ENCODE measurements around the gene EEF1G. TPM values are rescaled to one million over a fixed set of nuclear protein-coding genes. Genes with fewer than 3 reads are reported as not detected.
"Not testable (repeated sequence)": the region's sequence is repeated elsewhere in the genome, so short reads cannot be mapped to it uniquely, and the experiment has no call there.

EEF1G gene
- total and polyA plus RNA-seq, 11 donors, result 549 to 1,190 (median 929) TPM

- intact Hi-C loops (cut with DNase I), result loop anchor here in 4 of 10 donors (1.0 to 10.0 kb wide), 5 partner anchors 17 to 271 kb away; no protein-coding TSS in a partner anchor
- WGBS, 4 donors, result 0 to 1% (median 0%) methylated on average over 31 to 58 of the region's 58 CpGs
- H3K4me1 ChIP-seq, result peaks cover 5 to 40% (median 23%) of the 10 kb centered on the region in 12 donors
- peak within 1 kb of the TSS; percentile 68 to 98 (median 94) for H3K27ac ChIP-seq
- H3K36me3 ChIP-seq, result peaks cover 0 to 61% (median 55%) of the 10 kb centered on the region in 9 donors
- ATAC-seq (peak; percentile 94 to 97 (median 96)), DNase-seq (peak; percentile 95 to 98 (median 97))
- H3K9me3 ChIP-seq, result no peaks in the 10 kb centered on the region
- peak; percentile 54 to 95 for TF ChIP-seq POLR2A (IDR thresholded peaks at IDR 0.05)
- TF ChIP-seq CTCF (IDR thresholded peaks at IDR 0.05), result peak in 6 of 12 donors; percentile 5 to 36 (median 14)
- no peaks in the 10 kb centered on the region for H3K27me3 ChIP-seq
- H3K4me3 ChIP-seq, result peak within 1 kb of the TSS; percentile 55 to 97 (median 78)
Observed at GRCh38 chr11:62591448-62592145, 17.9 kb upstream of the EEF1G start, which contains the start of gene TUT1. TSS of gene TUT1 (minus strand) at chr11:62591523. CDS start at chr11:62591485, 38 bp downstream.

DNA sequence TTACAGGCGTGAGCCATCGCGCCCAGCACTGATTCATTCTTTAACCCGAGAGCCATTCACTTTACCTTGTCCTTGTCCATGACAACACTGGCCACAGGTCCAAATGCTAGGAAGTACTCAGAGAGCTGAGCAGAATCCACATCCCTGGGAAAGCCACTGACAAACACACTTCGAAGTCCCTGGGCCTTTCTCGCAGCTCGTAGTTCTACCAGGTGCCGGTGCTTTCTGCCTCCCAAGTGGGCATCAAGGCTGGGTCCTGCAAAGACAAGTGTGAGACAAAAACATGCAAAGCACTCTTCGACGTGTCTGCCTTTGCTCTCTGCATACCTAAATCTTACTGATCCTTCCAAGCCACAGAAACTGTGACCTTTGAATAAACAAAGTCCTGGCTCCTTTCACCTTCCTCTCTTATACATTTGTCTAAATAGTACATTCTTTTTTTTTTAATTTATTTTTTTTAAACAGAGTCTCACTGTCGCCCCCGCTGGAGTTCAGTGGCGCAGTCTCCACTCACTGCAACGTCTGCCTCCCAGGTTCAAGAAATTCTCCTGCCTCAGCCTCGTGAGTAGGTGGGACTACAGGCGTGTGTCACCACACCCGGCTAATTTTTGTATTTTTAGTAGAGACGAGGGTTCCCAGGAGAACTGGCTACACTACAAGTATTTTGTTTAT lies 15.4 kb upstream of the EEF1G start:
- Histone ChIP-seq H3K9me3 (no peaks in the 10 kb centered on the region), H3K36me3 (peaks cover 0 to 61% (median 50%) of the 10 kb centered on the region in 9 donors), H3K27me3 (no peaks in the 10 kb centered on the region), H3K27ac (no peak overlapping the region), H3K4me3 (no peak overlapping the region), H3K4me1 (peaks cover 5 to 40% (median 23%) of the 10 kb centered on the region in 12 donors)
- intact Hi-C loops (cut with DNase I), result no loop called here
- ATAC-seq (no peak), DNase-seq (no peak)
- peak in 1 of 12 donors; percentile 8 for TF ChIP-seq CTCF (IDR thresholded peaks at IDR 0.05)
- TF ChIP-seq POLR2A (IDR thresholded peaks at IDR 0.05), result no peak
- WGBS, 4 donors, result 71 to 74% (median 72%) methylated on average over 18 of the region's 18 CpGs

GRCh38 chr11:62585356-62585755 lies 11.7 kb upstream of the EEF1G start:
- H3K27ac ChIP-seq; ATAC-seq; H3K27me3 ChIP-seq; H3K9me3 ChIP-seq; H3K4me3 ChIP-seq; intact Hi-C loops (cut with DNase I): not testable (repeated sequence)
- H3K4me1 ChIP-seq, result peaks cover 0 to 16% (median 7%) of the 10 kb centered on the region in 12 donors
- WGBS, 4 donors, result 93 to 97% (median 96%) methylated on average over 6 to 7 of the region's 7 CpGs
- peak in 1 of 5 donors; percentile 7 for DNase-seq
- H3K36me3 ChIP-seq, result peaks cover 0 to 86% (median 67%) of the 10 kb centered on the region in 9 donors

- H3K27me3 ChIP-seq; DNase-seq; ATAC-seq; H3K27ac ChIP-seq; intact Hi-C loops (cut with DNase I); H3K9me3 ChIP-seq; H3K4me3 ChIP-seq: not testable (repeated sequence)
- Histone ChIP-seq H3K36me3 (peaks cover 0 to 98% (median 72%) of the 10 kb centered on the region in 9 donors), H3K4me1 (peaks cover 0 to 14% (median 0%) of the 10 kb centered on the region in 12 donors)
- 90 to 99% (median 98%) methylated on average over 4 of the region's 4 CpGs for WGBS, 4 donors
Observed at GRCh38 chr11:62581735-62582134, 8.0 kb upstream of the EEF1G start.
